ENCODE measurements around the gene CMIP.

Gene CMIP

DNA sequence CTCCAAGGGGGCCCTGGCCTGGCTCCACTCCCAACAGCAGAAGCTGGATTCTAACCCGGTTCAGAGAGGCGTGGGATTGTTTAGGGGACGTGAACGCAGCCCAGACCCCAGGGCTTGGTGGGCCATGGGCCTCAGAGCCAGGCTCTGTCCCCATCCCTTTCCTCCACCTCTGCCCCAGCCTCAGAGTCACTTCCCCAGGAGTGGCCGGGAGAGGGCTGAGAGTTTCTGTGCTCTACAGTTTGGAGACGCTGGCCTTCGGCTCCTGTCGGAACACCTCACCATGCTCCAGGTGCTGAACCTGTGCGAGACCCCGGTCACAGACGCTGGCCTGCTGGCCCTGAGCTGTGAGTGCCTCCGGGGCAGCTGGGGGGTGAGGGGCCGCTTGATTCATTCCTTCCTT, 260.7 kb downstream of the CMIP start:
- H3K27me3 ChIP-seq (ENCODE audit: insufficient read depth, low read length): no peaks in the 10 kb centered on the region
- H3K4me2 ChIP-seq (ENCODE audit: low read length): no peak overlapping the region
- no peak overlapping the region for H2BK5ac ChIP-seq (ENCODE audit: low read depth, low read length, poor library complexity)
- H3K9me3 ChIP-seq (ENCODE audit: insufficient read depth, low read depth, low read length): no peaks in the 10 kb centered on the region
- peak overlapping the region; percentile 10 for H3K18ac ChIP-seq (ENCODE audit: low read length)
- H3K79me1 ChIP-seq (ENCODE audit: low read length): peaks cover 14% of the 10 kb centered on the region
- H3K9ac ChIP-seq (ENCODE audit: low read length): no peak overlapping the region
- H2BK12ac ChIP-seq (ENCODE audit: low read length): no peak overlapping the region
- no peaks in the 10 kb centered on the region for H3K79me2 ChIP-seq (ENCODE audit: control insufficient read depth, insufficient read depth, low read length, poor library complexity)
- no peak overlapping the region for H4K12ac ChIP-seq (ENCODE audit: low read depth, low read length)
- no peak overlapping the region for H3K4me3 ChIP-seq (ENCODE audit: low read depth, low read length)
- peaks cover 22 to 29% of the 10 kb centered on the region in 2 experiments for H3K4me1 ChIP-seq (ENCODE audit: control insufficient read depth in 1 of 2, insufficient read depth in 2 of 2, low read length in 2 of 2)
- WGBS (ENCODE audit: extremely low coverage, insufficient coverage, insufficient read length): no CpG with 5 or more reads among the region's 13 CpGs
- no peak overlapping the region for H3K23ac ChIP-seq (ENCODE audit: low read length)
- H4K8ac ChIP-seq (ENCODE audit: low read depth, low read length): no peak overlapping the region
- no peak overlapping the region for H2AK5ac ChIP-seq (ENCODE audit: low read length)
- peak overlapping the region; percentile 24 for H3K27ac ChIP-seq (ENCODE audit: low read depth, low read length)
- no peak overlapping the region for H2AFZ ChIP-seq (ENCODE audit: insufficient read depth, low read length, poor library complexity)
- H3K4ac ChIP-seq (ENCODE audit: low read depth, low read length): no peak overlapping the region
- H3K36me3 ChIP-seq (ENCODE audit: control insufficient read depth in 1 of 2, insufficient read depth in 2 of 2, low read length in 2 of 2): peaks cover 77 to 85% of the 10 kb centered on the region in 2 experiments
- DNase-seq: no peak
- peak overlapping the region; percentile 29 for H4K91ac ChIP-seq (ENCODE audit: low read depth, low read length)
- H3K14ac ChIP-seq (ENCODE audit: low read length): no peak overlapping the region
- H2BK120ac ChIP-seq (ENCODE audit: insufficient read depth, low read length, poor library complexity): no peak overlapping the region

DNA sequence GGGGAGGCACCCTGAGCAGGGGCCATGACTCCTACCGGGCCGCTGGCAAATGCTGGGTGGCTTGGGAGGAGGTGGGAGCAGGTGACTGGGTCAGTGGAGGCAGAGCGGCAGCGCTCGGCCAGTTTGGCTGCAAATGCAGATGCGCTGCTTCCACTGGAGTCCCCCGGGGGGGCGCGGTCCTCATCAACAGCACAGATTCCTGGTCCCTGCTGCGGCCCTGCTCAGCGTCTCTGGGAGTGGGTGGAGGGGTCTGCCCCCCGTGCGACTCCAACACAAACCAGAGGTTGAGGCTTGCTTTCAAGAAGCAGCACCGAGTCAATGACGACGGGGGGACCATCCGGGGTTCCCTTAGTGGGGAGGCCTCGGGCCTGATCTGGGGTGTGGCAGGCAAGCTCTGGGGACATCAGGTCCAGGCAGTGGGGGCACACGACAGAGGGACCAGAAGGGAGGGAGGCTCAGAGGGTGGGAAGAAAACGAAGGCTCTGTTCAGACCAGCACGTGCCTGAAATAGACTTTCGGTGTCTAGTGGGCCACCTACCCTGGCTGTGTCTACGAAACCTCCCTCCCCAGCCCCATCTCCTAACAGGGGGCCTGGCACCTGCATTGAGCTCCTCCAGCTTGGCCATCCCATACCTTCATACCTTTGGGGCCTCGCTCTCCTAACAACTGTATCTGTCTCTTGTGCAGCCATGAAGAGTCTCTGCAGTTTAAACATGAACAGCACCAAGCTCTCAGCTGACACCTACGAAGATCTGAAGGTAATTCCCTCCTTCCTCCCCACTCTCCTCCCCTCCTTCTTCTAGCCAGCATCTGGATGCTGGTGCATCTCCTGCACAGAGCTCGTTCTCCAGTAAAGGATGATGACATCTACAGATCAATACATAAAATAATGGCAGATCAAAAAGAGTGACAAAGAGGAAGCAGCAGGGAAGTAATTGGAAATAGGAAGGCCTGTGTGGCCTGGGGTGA, 262.0 kb downstream of the CMIP start:
- Histone ChIP-seq H3K18ac (ENCODE audit: low read length) (peak overlapping the region; percentile 71), H2AFZ (ENCODE audit: insufficient read depth, low read length, poor library complexity) (no peak overlapping the region), H3K4me2 (ENCODE audit: low read length) (no peak overlapping the region), H3K23ac (ENCODE audit: low read length) (no peak overlapping the region), H3K4me1 (ENCODE audit: control insufficient read depth in 1 of 2, insufficient read depth in 2 of 2, low read length in 2 of 2) (peaks cover 27 to 33% of the 10 kb centered on the region in 2 experiments), H3K79me2 (ENCODE audit: control insufficient read depth, insufficient read depth, low read length, poor library complexity) (no peaks in the 10 kb centered on the region), H3K4me3 (ENCODE audit: low read depth, low read length) (no peak overlapping the region), H4K91ac (ENCODE audit: low read depth, low read length) (peak overlapping the region; percentile 71), H2AK5ac (ENCODE audit: low read length) (peak overlapping the region; percentile 32), H2BK120ac (ENCODE audit: insufficient read depth, low read length, poor library complexity) (peak overlapping the region; percentile 57), H3K4ac (ENCODE audit: low read depth, low read length) (peak overlapping the region; percentile 39), H3K9ac (ENCODE audit: low read length) (no peak overlapping the region), H3K79me1 (ENCODE audit: low read length) (peaks cover 16% of the 10 kb centered on the region), H3K36me3 (ENCODE audit: control insufficient read depth in 1 of 2, insufficient read depth in 2 of 2, low read length in 2 of 2) (peaks cover 67 to 72% of the 10 kb centered on the region in 2 experiments), H3K27me3 (ENCODE audit: insufficient read depth, low read length) (no peaks in the 10 kb centered on the region), H3K27ac (ENCODE audit: low read depth, low read length) (peak overlapping the region; percentile 52), H3K14ac (ENCODE audit: low read length) (peak overlapping the region; percentile 67), H2BK5ac (ENCODE audit: low read depth, low read length, poor library complexity) (peak overlapping the region; percentile 3), H2BK12ac (ENCODE audit: low read length) (peak overlapping the region; percentile 47), H3K9me3 (ENCODE audit: insufficient read depth, low read depth, low read length) (no peaks in the 10 kb centered on the region), H4K8ac (ENCODE audit: low read depth, low read length) (peak overlapping the region; percentile 72), H4K12ac (ENCODE audit: low read depth, low read length) (peak overlapping the region; percentile 34)
- no peak for DNase-seq
- no CpG with 5 or more reads among the region's 26 CpGs for WGBS (ENCODE audit: extremely low coverage, insufficient coverage, insufficient read length)

DNA sequence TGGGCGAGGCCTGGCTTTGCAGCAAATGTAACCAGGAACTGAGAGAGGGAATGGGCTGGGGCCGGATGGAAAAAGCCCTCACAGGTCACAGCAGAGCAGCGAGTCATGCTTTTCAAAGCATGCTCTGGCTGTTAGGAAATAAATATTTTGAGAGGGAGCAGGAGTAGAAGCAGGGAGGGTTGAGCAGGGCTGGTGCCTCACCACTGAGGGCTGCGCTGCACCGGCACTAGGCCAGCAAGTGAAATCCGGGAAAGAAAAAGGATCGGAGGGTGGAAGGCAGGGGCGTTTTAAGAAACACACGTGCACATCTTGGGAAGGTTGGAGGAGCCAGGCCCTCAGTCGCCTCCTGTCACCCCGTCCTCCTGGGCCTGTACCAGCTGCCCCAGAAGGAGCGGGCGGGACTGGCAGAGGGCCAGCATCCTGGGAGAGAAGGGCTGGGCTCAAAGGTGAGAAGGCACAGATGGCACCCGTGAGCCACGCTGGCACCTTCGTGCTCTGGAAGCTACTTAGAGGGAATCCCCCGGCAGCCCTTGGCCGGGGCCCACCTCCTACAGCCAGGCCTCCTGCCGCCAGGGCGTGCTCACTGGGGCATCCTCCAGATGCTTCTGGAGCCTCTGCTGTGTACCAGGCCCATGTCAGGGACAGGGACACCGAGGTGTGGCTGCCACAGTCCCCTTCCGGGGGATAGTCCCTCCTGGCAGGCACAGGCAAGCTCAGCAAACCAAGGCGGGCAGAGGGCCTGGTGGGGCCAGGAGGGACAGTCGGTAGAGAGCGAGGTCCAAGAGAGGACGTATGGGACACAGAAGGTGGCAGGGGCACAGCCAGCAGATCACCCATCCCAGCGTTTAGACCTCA, 263.0 kb downstream of the CMIP start:
- H4K91ac ChIP-seq (ENCODE audit: low read depth, low read length): peak overlapping the region; percentile 69

DNA sequence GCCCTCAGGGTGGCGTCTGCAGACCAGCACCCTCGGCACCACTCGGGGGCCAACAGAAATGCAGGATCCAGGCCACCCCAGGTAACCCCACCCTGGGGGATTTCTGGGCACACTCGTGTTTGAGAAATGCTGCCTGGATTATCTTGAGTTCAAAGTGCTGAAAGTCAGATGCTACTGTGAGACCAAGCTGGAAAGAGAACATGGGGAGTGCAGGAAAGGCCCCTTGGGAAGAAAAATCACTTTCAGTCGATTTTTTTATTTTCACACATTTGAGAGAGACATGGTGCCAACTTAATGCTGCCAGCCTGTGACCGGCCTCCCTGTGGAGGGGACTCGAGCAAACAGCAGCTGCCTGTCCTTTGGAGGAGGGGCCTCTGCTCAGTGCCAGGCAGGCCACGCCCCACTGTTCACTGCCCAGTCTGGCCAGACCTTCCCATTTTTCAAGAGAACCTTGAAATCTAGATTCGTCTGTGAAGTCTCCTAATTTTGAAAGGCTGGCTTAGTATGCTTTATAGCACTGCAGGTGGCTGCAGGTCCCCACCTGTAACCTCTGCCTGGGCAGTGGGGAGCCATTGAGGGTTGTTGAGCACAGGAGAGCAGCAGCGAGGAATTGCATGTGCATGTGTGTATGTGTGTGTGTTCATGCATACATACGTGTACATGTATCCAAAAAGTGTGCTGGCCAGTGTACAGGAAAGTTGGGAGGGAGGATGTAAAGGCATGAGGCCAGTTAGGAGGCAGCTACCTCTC, 263.8 kb downstream of the CMIP start:
- no peak for DNase-seq
- peak overlapping the region; percentile 84 for H2AK5ac ChIP-seq (ENCODE audit: low read length)
- peaks cover 31 to 41% of the 10 kb centered on the region in 2 experiments for H3K4me1 ChIP-seq (ENCODE audit: control insufficient read depth in 1 of 2, insufficient read depth in 2 of 2, low read length in 2 of 2)
- no peak overlapping the region for H2AFZ ChIP-seq (ENCODE audit: insufficient read depth, low read length, poor library complexity)
- H3K4me2 ChIP-seq (ENCODE audit: low read length): no peak overlapping the region
- H3K79me2 ChIP-seq (ENCODE audit: control insufficient read depth, insufficient read depth, low read length, poor library complexity): no peaks in the 10 kb centered on the region
- peak overlapping the region; percentile 69 for H4K91ac ChIP-seq (ENCODE audit: low read depth, low read length)
- no peak overlapping the region for H3K23ac ChIP-seq (ENCODE audit: low read length)
- no peak overlapping the region for H4K8ac ChIP-seq (ENCODE audit: low read depth, low read length)
- H3K36me3 ChIP-seq (ENCODE audit: control insufficient read depth in 1 of 2, insufficient read depth in 2 of 2, low read length in 2 of 2): peaks cover 52 to 56% of the 10 kb centered on the region in 2 experiments
- peak overlapping the region; percentile 35 for H2BK120ac ChIP-seq (ENCODE audit: insufficient read depth, low read length, poor library complexity)
- no peak overlapping the region for H3K27ac ChIP-seq (ENCODE audit: low read depth, low read length)
- no peak overlapping the region for H3K4ac ChIP-seq (ENCODE audit: low read depth, low read length)
- peak overlapping the region; percentile 33 for H2BK12ac ChIP-seq (ENCODE audit: low read length)
- H3K9me3 ChIP-seq (ENCODE audit: insufficient read depth, low read depth, low read length): no peaks in the 10 kb centered on the region
- no peak overlapping the region for H3K18ac ChIP-seq (ENCODE audit: low read length)
- no peak overlapping the region for H3K4me3 ChIP-seq (ENCODE audit: low read depth, low read length)
- peak overlapping the region; percentile 65 for H3K14ac ChIP-seq (ENCODE audit: low read length)
- no peak overlapping the region for H3K9ac ChIP-seq (ENCODE audit: low read length)
- H4K12ac ChIP-seq (ENCODE audit: low read depth, low read length): no peak overlapping the region
- no CpG with 5 or more reads among the region's 11 CpGs for WGBS (ENCODE audit: extremely low coverage, insufficient coverage, insufficient read length)
- no peaks in the 10 kb centered on the region for H3K27me3 ChIP-seq (ENCODE audit: insufficient read depth, low read length)
- peaks cover 30% of the 10 kb centered on the region for H3K79me1 ChIP-seq (ENCODE audit: low read length)
- no peak overlapping the region for H2BK5ac ChIP-seq (ENCODE audit: low read depth, low read length, poor library complexity)

More for the DNA sequence above, 263.0 kb downstream of the CMIP start:
- Histone ChIP-seq H3K4me1 (ENCODE audit: control insufficient read depth in 1 of 2, insufficient read depth in 2 of 2, low read length in 2 of 2) (peaks cover 34 to 43% of the 10 kb centered on the region in 2 experiments), H3K79me2 (ENCODE audit: control insufficient read depth, insufficient read depth, low read length, poor library complexity) (no peaks in the 10 kb centered on the region), H3K27ac (ENCODE audit: low read depth, low read length) (peak overlapping the region; percentile 28), H4K12ac (ENCODE audit: low read depth, low read length) (no peak overlapping the region), H4K8ac (ENCODE audit: low read depth, low read length) (peak overlapping the region; percentile 6), H3K4me3 (ENCODE audit: low read depth, low read length) (no peak overlapping the region), H3K23ac (ENCODE audit: low read length) (no peak overlapping the region), H3K27me3 (ENCODE audit: insufficient read depth, low read length) (no peaks in the 10 kb centered on the region), H3K9me3 (ENCODE audit: insufficient read depth, low read depth, low read length) (no peaks in the 10 kb centered on the region), H3K9ac (ENCODE audit: low read length) (no peak overlapping the region), H3K4ac (ENCODE audit: low read depth, low read length) (no peak overlapping the region), H3K18ac (ENCODE audit: low read length) (peak overlapping the region; percentile 73), H2BK120ac (ENCODE audit: insufficient read depth, low read length, poor library complexity) (peak overlapping the region; percentile 35), H2AK5ac (ENCODE audit: low read length) (peak overlapping the region; percentile 84), H2AFZ (ENCODE audit: insufficient read depth, low read length, poor library complexity) (peak overlapping the region; percentile 17), H2BK5ac (ENCODE audit: low read depth, low read length, poor library complexity) (no peak overlapping the region), H3K4me2 (ENCODE audit: low read length) (no peak overlapping the region), H3K14ac (ENCODE audit: low read length) (peak overlapping the region; percentile 65), H2BK12ac (ENCODE audit: low read length) (peak overlapping the region; percentile 33), H3K36me3 (ENCODE audit: control insufficient read depth in 1 of 2, insufficient read depth in 2 of 2, low read length in 2 of 2) (peaks cover 58 to 62% of the 10 kb centered on the region in 2 experiments), H3K79me1 (ENCODE audit: low read length) (peaks cover 25% of the 10 kb centered on the region)
- no peak for DNase-seq
- no CpG with 5 or more reads among the region's 27 CpGs for WGBS (ENCODE audit: extremely low coverage, insufficient coverage, insufficient read length)

Data from trophoblast cell (in vitro differentiated cells and primary cell).